ENCODE results near the gene PTGER1. TPM values are rescaled to one million over a fixed set of nuclear protein-coding genes. Genes with fewer than 3 reads are reported as not detected.

Gene PTGER1
- total RNA-seq, 2 donors from 2014 or later = 3.6 TPM; not detected in 1

GRCh38 chr19:14472202-14472938 lies 2.8 kb downstream of the PTGER1 start:
- H3K4me3 ChIP-seq = no peak overlapping the region

GRCh38 chr19:14471436-14472187 lies 3.5 kb downstream of the PTGER1 start:
- intact Hi-C loops (cut with DNase I) = no loop called here
- Histone ChIP-seq H3K36me3 (replicated peaks in 1 of 2; ENCODE audit: insufficient read depth in 1 of 2, low read depth in 2 of 2) (peaks cover 0 to 8% of the 10 kb centered on the region in 2 donors), H3K4me1 (peaks cover 39% of the 10 kb centered on the region), H3K9me3 (no peaks in the 10 kb centered on the region), H3K27ac (no peak overlapping the region), H3K27me3 (peaks cover 0 to 15% of the 10 kb centered on the region in 2 donors), H3K4me3 (no peak overlapping the region)
- TF ChIP-seq, protein P1, sequence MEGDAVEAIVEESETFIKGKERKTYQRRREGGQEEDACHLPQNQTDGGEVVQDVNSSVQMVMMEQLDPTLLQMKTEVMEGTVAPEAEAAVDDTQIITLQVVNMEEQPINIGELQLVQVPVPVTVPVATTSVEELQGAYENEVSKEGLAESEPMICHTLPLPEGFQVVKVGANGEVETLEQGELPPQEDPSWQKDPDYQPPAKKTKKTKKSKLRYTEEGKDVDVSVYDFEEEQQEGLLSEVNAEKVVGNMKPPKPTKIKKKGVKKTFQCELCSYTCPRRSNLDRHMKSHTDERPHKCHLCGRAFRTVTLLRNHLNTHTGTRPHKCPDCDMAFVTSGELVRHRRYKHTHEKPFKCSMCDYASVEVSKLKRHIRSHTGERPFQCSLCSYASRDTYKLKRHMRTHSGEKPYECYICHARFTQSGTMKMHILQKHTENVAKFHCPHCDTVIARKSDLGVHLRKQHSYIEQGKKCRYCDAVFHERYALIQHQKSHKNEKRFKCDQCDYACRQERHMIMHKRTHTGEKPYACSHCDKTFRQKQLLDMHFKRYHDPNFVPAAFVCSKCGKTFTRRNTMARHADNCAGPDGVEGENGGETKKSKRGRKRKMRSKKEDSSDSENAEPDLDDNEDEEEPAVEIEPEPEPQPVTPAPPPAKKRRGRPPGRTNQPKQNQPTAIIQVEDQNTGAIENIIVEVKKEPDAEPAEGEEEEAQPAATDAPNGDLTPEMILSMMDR (IDR thresholded peaks at IDR 0.05) = no peak
- no peak for TF ChIP-seq POLR2A (IDR thresholded peaks at IDR 0.05)
- ATAC-seq (no peak), DNase-seq (no peak)
- WGBS, 2 donors = 73 to 82% methylated on average over 33 to 43 of the region's 46 CpGs

More at GRCh38 chr19:14472202-14472938, 2.8 kb downstream of the PTGER1 start:
- peaks cover 0 to 15% of the 10 kb centered on the region in 2 donors for H3K27me3 ChIP-seq
- no peaks in the 10 kb centered on the region for H3K9me3 ChIP-seq
- WGBS, 2 donors = 3% methylated on average over 23 to 63 of the region's 66 CpGs
- peaks cover 0 to 8% of the 10 kb centered on the region in 2 donors for H3K36me3 ChIP-seq (replicated peaks in 1 of 2; ENCODE audit: insufficient read depth in 1 of 2, low read depth in 2 of 2)
- peaks cover 39% of the 10 kb centered on the region for H3K4me1 ChIP-seq
- intact Hi-C loops (cut with DNase I) = no loop called here
- H3K27ac ChIP-seq = no peak overlapping the region
- ATAC-seq (peak; percentile 54), DNase-seq (peak; percentile 53 to 69 (median 57))
- TF ChIP-seq, protein P1 (IDR thresholded peaks at IDR 0.05) = peak; percentile 75 to 96 (median 84)
- no peak for TF ChIP-seq POLR2A (IDR thresholded peaks at IDR 0.05)

- Histone ChIP-seq H3K27me3 (peaks cover 0 to 15% of the 10 kb centered on the region in 2 donors), H3K4me1 (peaks cover 33% of the 10 kb centered on the region), H3K27ac (no peak overlapping the region), H3K36me3 (replicated peaks in 1 of 2; ENCODE audit: insufficient read depth in 1 of 2, low read depth in 2 of 2) (peaks cover 0 to 10% of the 10 kb centered on the region in 2 donors), H3K4me3 (no peak overlapping the region), H3K9me3 (no peaks in the 10 kb centered on the region)
- TF ChIP-seq, protein P1 (IDR thresholded peaks at IDR 0.05) = no peak
- TF ChIP-seq POLR2A (IDR thresholded peaks at IDR 0.05) = no peak
- WGBS, 2 donors = 87 to 89% methylated on average over 7 to 32 of the region's 32 CpGs
- intact Hi-C loops (cut with DNase I) = no loop called here
- DNase-seq (no peak), ATAC-seq (no peak)
These were observed 4.9 kb downstream of the PTGER1 start for GRCh38 chr19:14470031-14470876.

DNA sequence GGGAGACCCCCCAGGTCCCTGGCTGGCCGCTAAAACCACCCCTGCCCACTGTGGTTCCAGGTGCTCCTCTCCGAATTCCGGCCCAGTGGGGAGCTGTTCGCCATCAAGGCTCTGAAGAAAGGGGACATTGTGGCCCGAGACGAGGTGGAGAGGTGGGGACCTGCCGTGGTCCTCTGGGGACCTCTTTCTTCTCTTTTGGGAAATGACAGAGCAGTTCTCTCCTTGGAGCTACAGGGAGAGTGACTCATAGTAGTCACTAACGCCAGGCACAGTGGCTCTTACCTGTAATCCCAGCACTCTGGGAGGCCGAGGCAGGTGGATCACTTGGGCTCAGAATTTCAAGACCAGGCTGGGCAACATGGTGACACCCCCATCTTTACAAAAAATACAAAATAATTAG lies 7.3 kb downstream of the PTGER1 start:
- Histone ChIP-seq H3K27ac (no peak overlapping the region), H3K36me3 (replicated peaks in 1 of 2; ENCODE audit: insufficient read depth in 1 of 2, low read depth in 2 of 2) (peaks cover 0 to 25% of the 10 kb centered on the region in 2 donors), H3K4me3 (no peak overlapping the region), H3K4me1 (peaks cover 12% of the 10 kb centered on the region), H3K9me3 (no peaks in the 10 kb centered on the region), H3K27me3 (peaks cover 0 to 5% of the 10 kb centered on the region in 2 donors)
- intact Hi-C loops (cut with DNase I) = no loop called here
- 81 to 87% methylated on average over 5 to 9 of the region's 9 CpGs for WGBS, 2 donors
- DNase-seq (no peak), ATAC-seq (no peak)
- TF ChIP-seq POLR2A (IDR thresholded peaks at IDR 0.05) = no peak
- TF ChIP-seq, protein P1 (IDR thresholded peaks at IDR 0.05) = no peak
